ENCODE measurements around the gene CHST11. TPM values are rescaled to one million over a fixed set of nuclear protein-coding genes. Genes with fewer than 3 reads are reported as not detected.

The CHST11 gene
- total RNA-seq, 1 experiment from 2014 or later, result 0.25 TPM

GRCh38 chr12:104729610-104730446, 273.1 kb downstream of the CHST11 start:
- intact Hi-C loops (cut with micrococcal nuclease; ENCODE audit: unreplicated experiment), result loop anchor here (10.0 kb wide), 1 partner anchor 145 kb away; no protein-coding TSS in a partner anchor

GRCh38 chr12:104730763-104731162, 274.0 kb downstream of the CHST11 start:
- Histone ChIP-seq H3K27me3 (replicated peaks; ENCODE audit: control insufficient read depth, insufficient read depth, low read length) (no peaks in the 10 kb centered on the region), H3K36me3 (ENCODE audit: control insufficient read depth, insufficient read depth, low read length) (no peaks in the 10 kb centered on the region), H3K9me3 (no peaks in the 10 kb centered on the region), H3K4me3 (ENCODE audit: low read depth, low read length) (no peak overlapping the region), H3K4me1 (no peaks in the 10 kb centered on the region)
- H3K9me3 Mint-ChIP-seq (ENCODE audit: unreplicated experiment), result no peaks in the 10 kb centered on the region
- H3K4me1 Mint-ChIP-seq (ENCODE audit: low read depth, unreplicated experiment), result no peaks in the 10 kb centered on the region
- intact Hi-C loops (cut with micrococcal nuclease; ENCODE audit: unreplicated experiment), result loop anchor here (10.0 kb wide), 1 partner anchor 144 kb away; no protein-coding TSS in a partner anchor
- DNase-seq, result no peak
- H3K27me3 Mint-ChIP-seq (ENCODE audit: insufficient read depth, unreplicated experiment), result peaks cover 10% of the 10 kb centered on the region
- CTCF ChIA-PET, result no interaction called here
- BruUV-seq (replicated peaks), result no TSS peak
- H3K4me3 Mint-ChIP-seq (ENCODE audit: unreplicated experiment), result no peak overlapping the region
- TF ChIP-seq, protein P1, sequence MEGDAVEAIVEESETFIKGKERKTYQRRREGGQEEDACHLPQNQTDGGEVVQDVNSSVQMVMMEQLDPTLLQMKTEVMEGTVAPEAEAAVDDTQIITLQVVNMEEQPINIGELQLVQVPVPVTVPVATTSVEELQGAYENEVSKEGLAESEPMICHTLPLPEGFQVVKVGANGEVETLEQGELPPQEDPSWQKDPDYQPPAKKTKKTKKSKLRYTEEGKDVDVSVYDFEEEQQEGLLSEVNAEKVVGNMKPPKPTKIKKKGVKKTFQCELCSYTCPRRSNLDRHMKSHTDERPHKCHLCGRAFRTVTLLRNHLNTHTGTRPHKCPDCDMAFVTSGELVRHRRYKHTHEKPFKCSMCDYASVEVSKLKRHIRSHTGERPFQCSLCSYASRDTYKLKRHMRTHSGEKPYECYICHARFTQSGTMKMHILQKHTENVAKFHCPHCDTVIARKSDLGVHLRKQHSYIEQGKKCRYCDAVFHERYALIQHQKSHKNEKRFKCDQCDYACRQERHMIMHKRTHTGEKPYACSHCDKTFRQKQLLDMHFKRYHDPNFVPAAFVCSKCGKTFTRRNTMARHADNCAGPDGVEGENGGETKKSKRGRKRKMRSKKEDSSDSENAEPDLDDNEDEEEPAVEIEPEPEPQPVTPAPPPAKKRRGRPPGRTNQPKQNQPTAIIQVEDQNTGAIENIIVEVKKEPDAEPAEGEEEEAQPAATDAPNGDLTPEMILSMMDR (IDR thresholded peaks at IDR 0.05; ENCODE audit: insufficient read depth in 1 of 2, low read depth in 1 of 2, low read length in 1 of 2, severe bottlenecking in 1 of 2, unreplicated experiment in 1 of 2), result no peak
- POLR2A ChIA-PET, result no interaction called here
- H3K36me3 Mint-ChIP-seq (ENCODE audit: insufficient read depth, unreplicated experiment), result no peaks in the 10 kb centered on the region
- no peak overlapping the region for H3K27ac Mint-ChIP-seq (ENCODE audit: unreplicated experiment)

More at GRCh38 chr12:104729610-104730446, 273.1 kb downstream of the CHST11 start:
- no peak for DNase-seq
- Histone ChIP-seq H3K4me3 (ENCODE audit: low read depth, low read length) (no peak overlapping the region), H3K36me3 (ENCODE audit: control insufficient read depth, insufficient read depth, low read length) (no peaks in the 10 kb centered on the region), H3K9me3 (no peaks in the 10 kb centered on the region), H3K27me3 (replicated peaks; ENCODE audit: control insufficient read depth, insufficient read depth, low read length) (no peaks in the 10 kb centered on the region), H3K4me1 (no peaks in the 10 kb centered on the region)
- Mint-ChIP-seq H3K27ac (ENCODE audit: unreplicated experiment) (no peak overlapping the region), H3K27me3 (ENCODE audit: insufficient read depth, unreplicated experiment) (peaks cover 7% of the 10 kb centered on the region), H3K36me3 (ENCODE audit: insufficient read depth, unreplicated experiment) (no peaks in the 10 kb centered on the region), H3K4me3 (ENCODE audit: unreplicated experiment) (no peak overlapping the region), H3K4me1 (ENCODE audit: low read depth, unreplicated experiment) (no peaks in the 10 kb centered on the region), H3K9me3 (ENCODE audit: unreplicated experiment) (no peaks in the 10 kb centered on the region)
- ChIA-PET CTCF (no interaction called here), POLR2A (no interaction called here)
- BruUV-seq (replicated peaks), result no TSS peak
- TF ChIP-seq, protein P1 (IDR thresholded peaks at IDR 0.05; ENCODE audit: insufficient read depth in 1 of 2, low read depth in 1 of 2, low read length in 1 of 2, severe bottlenecking in 1 of 2, unreplicated experiment in 1 of 2), result no peak

GRCh38 chr12:104733717-104734175, 277.0 kb downstream of the CHST11 start:
- no TSS peak for BruUV-seq (replicated peaks)
- Mint-ChIP-seq H3K4me1 (ENCODE audit: low read depth, unreplicated experiment) (no peaks in the 10 kb centered on the region), H3K9me3 (ENCODE audit: unreplicated experiment) (no peaks in the 10 kb centered on the region), H3K27ac (ENCODE audit: unreplicated experiment) (no peak overlapping the region), H3K27me3 (ENCODE audit: insufficient read depth, unreplicated experiment) (peaks cover 10% of the 10 kb centered on the region), H3K4me3 (ENCODE audit: unreplicated experiment) (no peak overlapping the region), H3K36me3 (ENCODE audit: insufficient read depth, unreplicated experiment) (no peaks in the 10 kb centered on the region)
- no peaks in the 10 kb centered on the region for H3K27me3 ChIP-seq (replicated peaks; ENCODE audit: control insufficient read depth, insufficient read depth, low read length)
- ChIA-PET POLR2A (no interaction called here), CTCF (no interaction called here)
- intact Hi-C loops (cut with micrococcal nuclease; ENCODE audit: unreplicated experiment), result loop anchor here (1.0 to 10.0 kb wide), 2 partner anchors 141 to 320 kb away; no protein-coding TSS in a partner anchor
- peak in 1 of 2 experiments; percentile 12 for DNase-seq
- no peaks in the 10 kb centered on the region for H3K4me1 ChIP-seq
- H3K36me3 ChIP-seq (ENCODE audit: control insufficient read depth, insufficient read depth, low read length), result no peaks in the 10 kb centered on the region
- H3K9me3 ChIP-seq, result no peaks in the 10 kb centered on the region
- TF ChIP-seq, protein P1 (IDR thresholded peaks at IDR 0.05; ENCODE audit: insufficient read depth in 1 of 2, low read depth in 1 of 2, low read length in 1 of 2, severe bottlenecking in 1 of 2, unreplicated experiment in 1 of 2), result no peak
- no peak overlapping the region for H3K4me3 ChIP-seq (ENCODE audit: low read depth, low read length)

Data from Caco-2 (cell line).